HG03439 (cell line): Measurements from ENCODE around the gene RTKN.

ENCODE experiments used
- ATAC-seq: cut with Tn5 transposase; IDR thresholded peaks from one replicate; pipeline ENCODE4 v1.9.1; 2021; ENCODE audit warnings: mild to moderate bottlenecking, moderate library complexity; ENCODE audit not compliant: unreplicated experiment

The RTKN gene

DNA sequence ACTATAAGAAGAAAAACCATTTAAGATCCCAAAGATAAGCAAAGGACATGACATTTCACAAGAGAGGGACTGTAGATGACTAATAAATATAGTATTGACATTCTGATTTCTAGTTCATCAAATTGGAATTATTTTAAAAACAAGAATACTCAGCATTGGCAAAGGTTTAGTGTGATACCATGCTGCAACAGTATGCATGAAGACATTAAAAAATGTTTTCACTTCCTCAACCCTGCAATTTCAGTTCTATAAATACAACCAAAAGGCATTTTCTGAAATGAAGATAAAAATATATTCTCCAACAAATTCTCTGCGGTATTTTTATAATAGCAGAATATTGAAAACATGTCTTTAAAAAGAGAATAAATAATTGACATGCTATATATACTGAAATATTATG is 22.4 kb downstream of the RTKN start:
- ATAC-seq: no peak

- no peak for ATAC-seq
Measured at GRCh38 chr2:74418312-74418711, 23.4 kb downstream of the RTKN start.

- ATAC-seq: no peak
Measured at GRCh38 chr2:74417763-74418162, 24.0 kb downstream of the RTKN start.

GRCh38 chr2:74417197-74417596 is 24.5 kb downstream of the RTKN start:
- ATAC-seq: no peak

DNA sequence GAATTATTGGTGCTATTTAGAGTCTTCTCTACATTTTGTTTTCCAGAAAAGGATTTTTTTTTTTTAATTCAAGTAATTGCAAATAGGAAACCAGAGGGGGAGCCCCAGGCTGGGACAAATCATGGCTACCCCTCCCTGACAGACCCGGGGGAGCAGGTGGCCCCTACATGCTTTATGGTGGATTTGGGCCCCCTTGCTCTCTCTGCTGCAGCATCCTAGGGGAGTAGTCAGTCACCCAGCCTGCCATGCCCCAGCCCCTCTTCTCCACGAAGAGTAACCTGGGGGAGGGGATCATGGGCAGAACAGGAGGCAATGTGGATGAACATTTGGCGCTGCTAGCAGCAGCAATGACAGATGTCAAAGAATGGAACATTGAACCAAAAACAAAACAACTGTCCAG is 25.0 kb downstream of the RTKN start:
- ATAC-seq: no peak

DNA sequence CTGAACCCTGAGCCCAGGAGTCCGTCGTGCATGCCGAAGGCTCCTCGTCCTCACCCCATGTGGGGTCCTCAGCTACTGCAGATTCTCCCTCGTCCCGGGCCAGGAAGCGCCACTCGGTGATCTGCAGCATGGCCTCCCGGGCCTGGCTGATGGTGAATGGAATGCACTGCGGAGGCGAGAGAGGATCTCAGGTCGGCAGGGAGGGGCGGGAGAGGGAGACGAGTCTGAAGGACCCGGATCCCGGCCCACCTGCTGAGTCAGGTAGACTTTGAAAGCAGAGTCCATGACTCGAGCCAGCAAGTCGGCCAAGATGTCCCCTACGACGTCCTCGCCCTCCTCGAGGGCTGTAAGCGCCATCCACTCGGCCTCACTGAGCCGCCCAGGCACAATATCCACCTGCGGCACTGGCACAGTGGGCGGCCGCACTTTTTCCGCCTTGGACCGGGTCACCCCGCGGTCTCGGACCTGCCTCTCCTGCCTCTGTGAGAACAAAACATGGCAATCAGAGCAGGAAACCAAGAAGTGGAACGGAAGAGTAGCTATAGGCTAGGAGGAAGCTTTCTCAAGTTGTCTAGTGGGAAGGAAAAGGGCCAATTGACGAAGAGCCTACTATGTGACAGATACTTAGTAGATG is 25.9 kb downstream of the RTKN start:
- ATAC-seq: no peak

DNA sequence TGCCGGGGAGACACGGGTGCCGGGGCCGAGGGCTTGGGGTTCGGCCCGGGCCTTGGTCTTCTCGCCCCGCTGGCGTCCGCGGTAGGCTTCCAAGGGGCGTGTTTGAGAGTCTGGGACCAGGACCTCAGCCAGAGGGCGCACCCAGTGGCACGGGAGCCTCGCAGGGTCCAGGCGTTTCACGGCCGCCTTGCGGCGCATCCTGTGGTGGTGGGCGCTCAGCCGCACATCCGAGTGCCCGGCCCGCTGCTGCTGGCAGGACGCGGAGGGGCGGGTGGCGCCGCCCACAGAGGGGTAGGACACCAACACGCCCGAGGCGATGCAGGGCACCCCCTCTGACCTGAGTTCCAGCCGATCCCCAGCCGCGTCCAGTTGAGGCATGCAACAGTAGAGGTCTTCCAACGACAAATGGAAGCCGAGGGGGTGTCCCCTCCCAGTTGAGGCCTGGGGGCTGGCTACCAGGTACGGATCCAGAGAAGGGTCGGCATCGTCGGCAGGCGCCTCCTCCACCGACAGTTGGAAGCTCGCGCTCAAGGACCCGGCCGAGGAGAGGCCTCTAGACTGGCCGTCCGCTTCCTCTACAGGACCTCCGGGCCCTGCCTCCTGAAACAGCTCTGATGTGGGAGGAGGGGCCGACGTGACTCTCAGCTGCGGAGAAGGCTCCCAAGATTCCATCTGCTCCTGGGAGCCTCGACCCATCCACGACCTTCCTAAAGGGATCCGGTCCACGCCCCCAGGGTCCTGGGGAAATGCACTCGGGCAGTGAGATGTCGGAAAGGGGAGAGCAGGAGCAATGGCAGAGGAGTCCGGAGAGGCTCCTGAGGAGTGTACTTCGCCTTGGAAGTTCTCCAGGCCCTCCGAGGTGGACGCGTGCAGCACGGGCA is 26.6 kb downstream of the RTKN start:
- ATAC-seq: no peak

DNA sequence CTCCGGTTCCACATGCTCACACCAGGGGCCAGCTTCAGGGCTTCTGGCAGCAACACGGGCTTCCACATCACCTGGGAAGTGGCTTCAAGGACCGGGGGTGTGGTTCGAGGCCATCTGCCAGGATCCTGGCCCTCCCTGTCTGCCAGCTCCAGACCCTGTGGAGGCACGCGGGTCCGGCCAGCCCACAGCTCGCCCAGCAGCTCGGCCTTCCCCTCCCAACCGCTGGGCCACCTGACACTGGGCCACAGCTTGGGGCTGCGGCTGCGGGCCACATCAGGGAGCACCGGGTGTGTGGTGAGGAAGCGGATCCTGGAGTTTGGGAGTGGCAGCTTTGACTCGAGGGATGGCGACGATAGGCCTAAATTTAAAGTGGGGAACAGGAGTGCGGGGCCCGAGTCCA is 27.3 kb downstream of the RTKN start:
- no peak for ATAC-seq

- no peak for ATAC-seq
Measured at GRCh38 chr2:74413001-74413698, 28.6 kb downstream of the RTKN start.

DNA sequence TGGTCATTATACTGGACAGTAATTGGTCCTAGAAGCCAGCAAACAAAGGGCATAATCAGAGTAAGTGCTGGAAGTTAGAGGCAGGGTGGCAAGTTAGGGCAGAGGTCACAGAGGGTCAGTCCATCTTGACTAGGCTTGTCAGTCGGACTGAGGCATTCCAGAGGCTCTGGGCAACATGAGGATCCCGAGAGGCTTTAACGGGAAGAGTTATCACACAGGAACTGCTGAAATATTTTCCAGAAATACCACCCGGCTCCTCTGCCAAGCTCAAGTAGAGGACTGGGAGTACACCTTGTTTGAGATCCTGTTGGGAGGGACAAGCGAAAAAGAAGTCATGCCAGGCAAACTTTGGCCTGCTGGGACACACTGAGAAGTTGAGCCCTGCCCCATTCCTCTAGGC is 34.1 kb downstream of the RTKN start:
- ATAC-seq: no peak

- no peak for ATAC-seq
Measured at GRCh38 chr2:74406035-74406434, 35.7 kb downstream of the RTKN start.

GRCh38 chr2:74401891-74402290 is 39.8 kb downstream of the RTKN start:
- ATAC-seq: no peak

- no peak for ATAC-seq
Measured at GRCh38 chr2:74399785-74400184, 42.0 kb downstream of the RTKN start.

DNA sequence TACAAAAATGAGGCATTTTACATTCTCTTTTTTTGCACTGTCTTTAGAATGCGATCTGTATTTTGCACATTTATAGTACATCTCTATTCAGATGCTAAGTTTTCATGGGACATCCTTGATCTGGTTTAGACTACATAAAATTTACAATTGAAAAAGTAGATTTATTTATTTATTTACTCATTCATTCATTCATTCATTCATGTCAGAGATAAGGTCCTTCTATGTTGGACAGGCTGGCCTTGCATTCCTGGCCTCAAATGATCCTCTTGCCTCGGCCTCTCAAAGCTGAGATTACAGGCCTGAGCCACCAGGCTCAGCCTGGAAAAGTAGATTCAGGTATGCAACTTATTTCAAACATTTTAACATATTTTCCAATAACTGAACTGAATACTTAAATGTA is 45.6 kb downstream of the RTKN start:
- ATAC-seq: no peak

DNA sequence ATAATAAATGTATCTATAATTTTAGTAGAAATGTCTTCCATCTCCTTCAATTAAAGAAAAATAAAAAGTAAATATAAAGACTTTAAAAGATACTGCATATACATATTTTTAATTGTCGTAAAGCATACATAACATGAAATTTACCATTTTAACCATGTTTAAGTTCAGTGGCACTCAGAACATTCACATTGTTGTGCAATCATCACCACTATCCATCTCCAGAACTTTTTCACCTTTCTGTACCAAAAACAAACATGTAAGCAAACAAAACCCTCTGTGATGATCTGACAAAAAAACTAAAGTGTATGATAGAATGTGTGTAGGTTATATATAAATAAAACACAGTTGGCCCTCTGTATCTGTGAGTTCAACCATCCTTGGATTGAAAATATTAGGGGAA is 48.2 kb downstream of the RTKN start:
- no peak for ATAC-seq

DNA sequence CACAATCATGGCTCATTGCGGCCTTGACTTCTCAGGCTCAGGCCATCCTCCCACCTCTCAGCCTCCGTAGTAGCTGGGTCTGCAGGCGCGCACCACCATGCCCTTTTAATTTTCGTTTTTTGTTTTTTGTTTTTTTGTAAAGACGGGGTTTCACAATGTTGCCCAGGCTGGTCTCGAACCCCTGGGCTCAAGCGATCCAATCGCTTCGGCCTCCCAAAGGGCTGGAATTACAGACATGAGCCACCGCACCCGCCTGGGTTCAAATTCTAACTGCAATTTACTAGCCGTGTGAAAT is 49.3 kb downstream of the RTKN start:
- no peak for ATAC-seq

GRCh38 chr2:74391580-74392448 is 49.9 kb downstream of the RTKN start:
- ATAC-seq: peak; percentile 71

GRCh38 chr2:74391209-74391579 is 50.5 kb downstream of the RTKN start:
- ATAC-seq: no peak

- ATAC-seq: no peak
Measured at GRCh38 chr2:74390606-74391005, 51.1 kb downstream of the RTKN start.

DNA sequence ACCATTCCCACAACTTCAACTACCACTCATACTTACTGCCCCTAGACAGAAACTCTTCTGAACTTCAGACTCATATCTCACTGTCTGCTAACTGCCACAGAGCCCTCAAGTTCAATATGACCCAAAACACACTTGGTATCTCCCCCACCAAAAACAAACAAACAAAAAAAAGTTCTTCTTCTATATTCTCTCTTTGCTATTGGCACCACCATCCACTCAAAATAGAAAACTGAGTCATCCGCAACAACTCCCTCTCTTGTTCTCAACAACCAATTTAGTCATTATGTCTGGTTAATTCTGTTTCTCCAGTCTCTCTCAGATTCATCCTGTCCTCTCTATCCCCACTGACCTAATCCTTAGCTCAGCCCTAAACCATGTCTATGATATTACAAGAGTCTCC is 54.4 kb downstream of the RTKN start:
- no peak for ATAC-seq

- no peak for ATAC-seq
Measured at GRCh38 chr2:74385396-74385795, 56.3 kb downstream of the RTKN start.
